Cortex of kidney (tissue), 1 donor: ENCODE measurements around the gene PTPRE.

Source experiments
- DNase-seq: peaks from one replicate; lab custom pipeline; 2025; lab: John Stamatoyannopoulos, UW

The PTPRE gene

DNA sequence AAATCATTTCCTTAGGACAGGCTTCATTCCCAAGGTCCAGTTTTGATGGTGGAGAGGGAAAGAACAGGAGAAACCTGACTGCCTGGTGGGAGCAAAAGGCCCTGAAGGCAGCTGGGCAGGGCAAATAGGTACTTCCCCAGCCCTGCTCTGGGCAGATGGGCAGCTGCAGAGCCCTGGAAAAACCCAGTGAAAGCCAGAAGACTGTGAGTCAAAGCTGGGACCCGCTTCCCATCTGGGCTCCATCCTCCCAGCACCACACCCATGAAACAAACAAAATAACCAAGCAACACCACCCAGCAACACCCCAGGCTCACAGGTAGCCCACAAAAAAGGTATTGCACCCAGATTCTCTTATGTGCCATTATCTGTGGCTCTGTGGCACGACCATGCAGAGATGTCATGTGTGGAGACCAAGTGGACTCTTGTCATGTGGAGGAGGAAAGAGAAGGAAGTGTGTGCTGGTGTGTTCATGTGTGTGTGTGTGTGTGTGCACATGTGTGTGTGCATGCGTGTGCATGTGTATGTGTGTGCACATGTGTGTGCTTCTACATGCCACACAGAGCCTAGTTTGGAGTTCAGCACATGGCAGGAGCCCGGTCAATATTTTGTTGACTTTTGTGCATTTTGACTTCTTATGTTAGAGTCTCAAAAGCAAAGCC, 24.0 kb upstream of the PTPRE start:
- DNase-seq = no peak

DNA sequence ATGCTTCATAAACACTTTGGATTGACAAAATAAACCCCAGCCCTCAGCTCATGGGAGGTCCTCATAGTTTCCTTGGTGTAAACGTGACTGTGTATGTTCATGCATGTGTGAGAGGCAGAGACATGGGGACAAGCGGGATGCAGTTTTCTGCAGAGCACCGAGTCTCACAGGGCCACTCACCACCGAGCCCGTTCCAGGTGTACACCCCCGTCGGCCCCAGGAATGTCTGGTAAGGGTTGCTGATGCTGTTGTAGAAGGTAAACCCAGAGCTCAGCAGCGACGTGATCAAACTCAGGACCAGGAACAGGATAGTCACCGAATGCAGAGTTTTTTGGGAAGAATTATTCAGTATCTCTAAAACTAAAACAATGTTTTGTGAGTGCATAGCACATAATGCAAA, 23.4 kb upstream of the PTPRE start:
- DNase-seq = no peak

DNA sequence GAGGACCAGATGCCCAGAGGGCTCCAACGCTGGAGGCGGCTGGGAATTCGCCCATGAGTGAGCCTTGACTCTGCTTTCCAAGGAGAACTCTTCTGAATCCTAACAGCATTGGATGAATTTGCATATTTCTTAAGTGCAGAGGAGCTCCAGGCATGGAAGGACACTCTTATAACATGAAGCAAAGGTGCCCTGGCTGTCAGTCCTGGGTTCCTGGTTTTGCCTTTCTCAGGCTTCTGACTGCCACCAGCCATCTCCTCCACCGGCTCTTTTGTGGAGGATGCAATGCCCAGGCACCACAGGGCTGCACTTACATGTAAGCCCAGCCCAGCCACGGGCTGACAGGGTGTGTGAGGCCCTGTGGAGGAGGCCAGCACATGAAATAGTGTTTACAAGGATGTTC, 22.4 kb upstream of the PTPRE start:
- no peak for DNase-seq

DNA sequence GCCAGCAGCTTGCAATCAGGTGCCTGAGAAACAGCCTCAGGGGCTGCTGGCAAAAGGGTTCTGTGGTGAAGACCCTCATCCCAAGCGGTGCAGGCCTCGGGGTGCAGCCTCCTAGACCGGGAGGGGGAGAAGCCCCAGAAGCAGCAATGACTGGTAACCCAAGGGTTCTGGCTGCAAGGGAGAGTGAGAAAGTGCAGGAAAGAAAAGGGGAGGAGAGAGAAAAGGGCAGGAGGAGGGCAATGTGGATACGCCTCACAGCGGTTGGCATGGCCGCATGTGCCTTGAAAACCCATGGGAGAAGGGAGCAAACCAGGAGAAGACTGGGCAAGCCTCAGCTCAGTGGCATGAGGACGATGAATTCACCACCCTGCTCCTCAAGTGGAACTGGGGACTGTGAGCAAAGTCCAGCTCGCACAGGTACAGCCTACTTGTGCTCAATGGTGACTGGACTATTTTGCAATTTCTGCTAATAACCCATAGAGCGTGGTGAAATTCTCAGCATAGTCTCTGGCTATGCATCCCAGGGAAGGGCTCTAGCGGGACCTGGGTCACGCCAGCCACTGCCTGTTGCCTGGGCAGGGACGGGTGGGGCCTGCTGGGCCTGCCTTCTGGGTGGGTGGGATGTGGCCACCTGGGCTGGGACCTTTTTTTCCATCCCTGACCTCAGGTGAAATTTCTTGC, 20.4 kb upstream of the PTPRE start:
- no peak for DNase-seq

DNA sequence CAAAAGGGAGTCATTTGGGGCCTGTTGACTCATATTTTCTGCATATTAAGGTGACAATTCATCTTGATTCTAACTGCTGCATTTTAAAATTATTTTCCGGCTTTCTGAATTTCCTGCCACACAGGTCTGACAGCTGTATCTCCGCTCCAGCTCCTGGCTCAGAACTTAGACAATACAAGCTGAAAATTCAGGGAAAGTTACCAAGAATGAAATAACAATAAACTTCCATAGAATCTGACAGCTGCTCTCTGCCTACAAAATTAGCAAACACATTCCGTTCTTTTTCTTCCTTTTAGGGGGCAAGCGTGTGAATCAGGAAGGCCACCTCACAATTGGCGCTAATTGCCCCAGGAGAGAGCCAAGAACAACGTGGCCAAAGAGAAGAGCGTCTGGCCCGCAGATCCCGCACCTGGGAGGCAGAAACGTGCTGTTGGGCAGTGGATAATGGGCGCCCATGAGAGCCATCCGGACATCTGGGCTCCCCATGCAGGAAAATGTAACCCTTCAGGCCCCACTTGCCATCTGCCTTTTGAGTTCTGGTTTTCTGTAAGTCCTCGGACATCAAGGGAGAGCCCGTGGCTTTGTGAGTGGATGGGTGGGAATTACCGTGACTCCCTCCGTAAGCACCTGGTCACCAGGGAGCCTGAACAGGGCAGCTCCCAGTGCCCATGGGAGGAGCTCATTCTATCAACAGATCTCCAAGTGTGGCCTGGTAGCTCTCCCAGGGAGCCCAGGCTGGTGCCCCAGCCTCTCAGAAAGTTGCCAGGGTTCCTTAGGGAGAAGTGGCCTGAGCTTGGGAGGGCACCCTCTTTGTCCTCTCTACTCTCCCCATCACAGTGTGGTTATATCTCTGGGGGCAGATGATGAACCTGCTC, 19.1 kb upstream of the PTPRE start:
- no peak for DNase-seq

DNA sequence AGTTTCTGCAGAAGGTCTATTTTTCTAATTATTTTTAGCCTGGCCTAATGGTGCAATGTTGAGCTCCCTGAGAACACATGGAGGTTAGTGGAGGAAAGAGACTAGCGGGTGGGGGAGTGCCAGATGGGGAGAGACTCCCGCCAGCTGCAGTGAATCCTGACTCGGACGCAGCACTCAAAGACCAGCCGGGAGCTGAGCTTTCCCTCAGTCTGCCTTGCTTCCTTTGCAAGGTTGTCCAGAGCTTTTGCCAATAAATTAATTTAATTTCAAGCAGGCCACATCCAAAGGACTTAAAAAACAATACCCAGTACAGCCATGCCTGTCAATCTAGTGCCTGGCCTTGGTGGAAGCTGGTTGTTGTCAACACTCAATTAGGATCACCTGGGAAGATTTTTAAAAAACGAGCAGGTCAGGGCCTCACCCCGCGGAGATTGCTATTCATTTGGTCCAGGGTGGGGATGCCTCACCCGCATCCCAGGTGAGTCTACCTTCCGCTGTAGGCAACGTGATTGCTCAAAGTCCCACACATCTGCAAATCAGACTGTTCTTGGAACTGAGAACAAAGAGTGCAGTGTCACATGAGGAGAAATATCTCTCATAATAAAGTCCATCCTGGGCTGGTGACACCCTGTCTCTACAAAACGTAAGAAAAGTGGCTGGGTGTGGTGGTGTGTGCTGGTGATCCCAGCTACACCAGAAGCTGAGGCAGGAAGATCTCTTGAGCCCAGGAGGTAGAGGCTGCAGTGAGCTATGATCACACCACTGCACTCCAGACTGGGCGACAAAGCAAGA, 18.2 kb upstream of the PTPRE start:
- DNase-seq = no peak

DNA sequence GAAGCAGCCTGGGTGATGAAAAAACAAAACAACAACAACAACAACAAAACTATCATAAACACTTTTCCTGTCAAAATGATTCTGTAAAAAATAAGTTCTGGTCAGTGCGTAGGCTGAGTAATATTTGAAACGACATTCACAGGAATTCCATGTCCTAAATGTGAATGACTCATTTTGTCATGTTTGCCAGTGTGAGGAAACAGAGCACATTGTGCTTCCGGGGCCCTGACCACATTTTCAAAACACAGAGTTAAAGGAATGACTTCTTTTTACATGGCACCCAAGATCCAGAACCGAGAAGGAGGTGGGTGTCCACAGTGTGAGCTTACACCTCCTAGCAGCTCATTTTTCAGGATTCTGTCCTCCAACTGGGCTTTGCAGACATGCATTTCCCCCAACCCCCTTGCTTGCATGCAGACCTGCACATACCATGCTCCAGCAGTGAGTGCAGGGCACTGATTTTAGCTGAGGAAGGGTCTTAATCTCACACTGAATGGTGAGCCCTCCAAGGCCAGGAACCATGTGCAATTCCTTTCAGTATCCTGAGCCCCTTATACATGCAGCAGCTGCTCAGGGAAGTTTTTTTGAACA, 17.2 kb upstream of the PTPRE start:
- no peak for DNase-seq

DNA sequence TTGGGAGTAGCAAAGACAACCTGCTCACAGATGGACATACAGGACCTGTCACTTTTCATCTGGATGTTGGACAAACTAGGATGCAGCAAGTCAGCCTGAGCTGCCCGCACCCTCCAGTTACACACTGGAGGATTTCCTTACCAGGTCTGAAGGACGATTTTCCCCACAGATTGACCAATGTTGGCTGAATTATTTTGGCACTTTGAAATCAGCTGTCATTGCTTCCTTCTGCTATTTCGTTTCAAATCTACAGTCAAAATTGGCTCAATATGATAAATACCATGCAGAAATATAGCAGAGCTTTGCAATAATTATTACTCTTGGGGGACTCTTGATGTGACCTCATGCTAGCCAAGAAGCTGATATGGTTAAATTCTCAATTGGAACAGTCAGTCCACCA, 16.7 kb upstream of the PTPRE start:
- DNase-seq = no peak

DNA sequence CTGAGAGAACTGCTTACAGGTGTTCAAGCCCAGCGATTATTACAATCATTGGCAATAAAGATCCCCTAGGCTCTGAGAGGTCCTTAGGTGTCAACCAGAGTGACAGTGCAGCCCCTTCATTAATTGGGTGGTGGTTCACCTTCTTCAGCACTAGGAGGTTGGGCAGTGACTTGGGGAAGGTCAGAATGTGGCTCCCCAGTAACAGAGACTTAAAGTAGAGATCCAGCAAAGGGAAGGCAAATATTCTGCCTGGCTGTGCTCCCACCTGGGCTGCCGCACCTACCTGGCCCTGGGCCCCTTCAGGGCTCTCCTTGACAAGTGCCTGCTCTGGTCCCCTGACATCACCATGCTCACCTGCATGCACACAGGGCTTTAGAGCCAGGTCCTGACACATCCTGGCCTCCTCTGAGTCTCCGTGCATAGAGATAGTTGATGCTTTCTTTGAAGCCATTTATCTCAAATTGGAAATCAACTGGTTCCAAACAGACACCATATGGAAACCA, 16.0 kb upstream of the PTPRE start:
- DNase-seq = no peak

DNA sequence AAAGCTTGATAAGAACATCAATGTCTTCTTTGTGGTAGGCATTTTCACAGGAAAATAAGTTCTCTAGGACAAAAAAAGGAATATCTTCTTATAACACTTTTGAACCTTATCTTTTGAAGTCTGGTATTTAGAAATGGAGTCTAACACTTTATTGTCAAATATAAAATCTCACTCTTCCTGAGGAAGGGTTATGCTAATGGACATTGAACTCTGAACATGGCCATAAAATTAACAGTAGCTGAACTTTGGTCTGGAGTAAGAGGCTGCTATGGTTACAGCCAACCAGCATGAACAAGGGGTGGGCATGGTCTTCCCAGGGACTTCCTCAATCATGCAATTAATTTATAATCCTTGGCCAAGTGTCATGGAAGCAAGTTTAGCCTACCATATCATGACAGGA, 14.2 kb upstream of the PTPRE start, which contains the start of gene CLRN3:
TSS of gene CLRN3 (minus strand) at position 199 of the 400 bp plus-strand sequence. CDS start at position 42, 157 bp downstream.
- no peak for DNase-seq

DNA sequence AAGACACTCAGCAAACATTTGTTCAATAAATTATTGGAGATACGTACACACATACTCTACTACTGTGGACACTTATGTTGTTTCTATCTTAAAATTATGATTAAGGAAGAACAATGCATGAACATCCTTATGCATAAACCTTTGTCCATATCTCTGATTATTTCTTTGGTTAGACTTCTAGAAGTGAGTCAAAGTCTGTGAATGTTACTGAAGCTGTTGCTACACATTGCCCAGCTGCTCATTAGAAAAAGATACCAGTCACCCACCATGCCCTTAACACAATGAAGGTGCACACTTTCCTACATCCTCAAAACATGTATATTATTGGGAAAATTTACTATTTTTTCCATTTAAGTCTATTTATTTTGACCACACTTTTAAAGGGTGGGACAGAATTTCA, 12.8 kb upstream of the PTPRE start:
- no peak for DNase-seq

DNA sequence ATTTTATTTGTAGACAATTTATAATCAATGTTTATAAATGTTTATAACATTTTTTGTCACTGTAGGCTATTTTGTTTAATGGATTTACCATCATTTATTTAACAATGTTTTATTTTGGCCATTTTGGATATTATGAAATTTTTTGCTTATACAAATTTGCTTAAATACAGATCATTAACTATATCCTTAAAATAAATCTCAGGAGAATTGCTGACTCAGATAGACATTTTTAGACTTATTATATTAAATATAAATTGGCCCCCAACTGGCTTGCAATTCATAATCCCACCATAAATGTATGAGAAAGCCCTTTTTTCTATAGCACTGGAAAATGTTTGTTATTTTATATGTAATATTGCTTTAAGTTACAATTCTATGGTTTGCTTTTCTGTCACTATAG, 10.3 kb upstream of the PTPRE start:
- DNase-seq = no peak

DNA sequence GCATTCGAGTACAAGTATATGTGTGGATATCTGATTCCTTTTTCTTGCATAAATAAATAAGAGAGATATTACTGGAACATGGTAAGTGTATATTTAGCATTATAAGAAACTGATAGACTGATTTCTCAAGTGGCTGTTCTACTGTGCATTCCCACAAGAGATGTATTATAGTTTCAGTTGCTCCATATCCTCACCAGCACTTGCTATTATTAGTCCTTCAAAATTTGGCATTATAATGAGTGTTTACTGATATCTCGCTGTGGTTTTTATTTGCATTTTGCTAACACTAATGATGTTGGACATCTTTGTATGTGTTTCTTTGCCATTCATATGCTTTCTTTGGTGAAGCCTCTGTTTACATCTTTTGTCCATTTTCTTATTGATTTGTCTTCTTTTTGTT, 9.7 kb upstream of the PTPRE start:
- no peak for DNase-seq

DNA sequence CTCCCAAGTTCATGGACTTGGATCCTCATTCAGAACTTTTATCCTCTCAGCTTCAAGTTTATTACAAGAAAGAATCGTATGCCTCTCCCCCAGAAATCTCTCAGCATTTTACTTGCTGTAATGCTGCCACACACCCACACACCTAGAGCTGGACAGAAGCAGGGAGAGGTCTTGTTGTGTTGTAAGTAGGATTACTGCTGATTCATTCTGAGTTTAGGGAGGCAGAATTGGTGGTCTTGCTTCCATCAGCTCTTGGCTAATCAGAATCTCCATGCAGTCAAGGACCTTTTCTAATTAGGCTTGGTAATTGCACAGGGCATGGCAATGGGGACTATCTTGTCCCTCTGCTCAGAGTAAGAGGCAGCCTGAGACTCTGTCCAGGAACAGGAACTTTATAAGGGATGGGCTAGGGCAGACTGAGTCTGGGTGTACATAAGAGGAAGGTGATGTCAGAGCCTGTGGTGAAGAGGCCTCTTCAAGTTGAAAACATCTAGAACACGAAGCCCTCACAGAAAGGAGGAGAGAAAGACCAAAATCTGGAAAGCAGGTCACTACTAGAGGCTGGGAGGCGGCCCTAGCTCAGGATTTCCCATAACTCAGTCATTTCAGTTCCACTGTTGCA, 7.0 kb upstream of the PTPRE start:
- no peak for DNase-seq

DNA sequence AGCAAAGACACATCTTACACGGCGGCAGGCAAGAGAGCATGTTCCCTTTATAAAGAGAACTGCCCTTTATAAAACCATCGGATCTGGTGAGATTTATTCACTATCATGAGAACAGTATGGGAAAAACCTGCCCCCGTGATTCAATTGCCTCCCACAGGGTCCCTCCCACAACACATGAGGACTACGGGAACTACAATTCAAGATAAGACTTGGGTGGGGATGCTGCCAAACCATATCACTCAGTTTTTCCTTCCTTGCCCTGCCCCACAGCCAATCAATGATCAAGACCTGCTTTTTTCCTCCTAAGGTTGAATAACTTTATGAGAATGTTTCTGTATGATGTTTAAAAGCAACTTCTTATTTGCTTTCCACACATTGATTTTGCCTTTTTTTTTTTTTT, 3.1 kb upstream of the PTPRE start:
- DNase-seq = no peak

DNA sequence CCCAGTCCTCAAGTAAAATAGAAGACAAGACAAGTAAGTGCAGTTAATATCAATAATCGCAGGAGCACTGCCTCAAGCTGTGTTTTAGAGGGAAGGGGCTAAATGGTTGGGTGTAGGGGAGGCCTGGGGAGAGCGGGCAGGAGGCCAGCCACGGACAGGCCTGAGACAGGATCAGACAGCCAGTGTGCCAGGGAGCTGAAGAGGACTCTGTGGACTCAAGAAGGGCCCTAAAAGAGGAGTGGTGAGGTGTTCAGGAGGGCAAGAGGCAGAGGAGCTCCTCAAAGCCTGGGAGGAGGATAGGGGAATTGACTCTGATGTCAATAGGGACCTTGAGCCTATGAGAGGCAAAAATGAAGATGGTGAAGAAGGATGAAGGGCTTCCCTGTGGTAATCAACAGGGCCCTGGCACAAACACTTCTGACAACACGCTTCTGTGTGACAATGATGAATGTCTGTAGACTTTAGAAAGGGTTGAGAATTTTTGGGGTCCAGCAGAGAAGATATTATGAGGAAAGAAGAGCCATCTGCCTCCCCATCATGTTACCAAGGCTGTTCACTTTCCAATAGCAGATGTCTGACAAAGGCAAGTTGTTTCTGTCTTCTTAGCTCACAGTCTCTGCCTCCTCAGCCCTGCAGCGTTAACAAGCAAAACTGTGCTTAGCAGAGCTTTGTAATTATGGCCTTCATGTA, 2.4 kb upstream of the PTPRE start:
- DNase-seq = no peak

DNA sequence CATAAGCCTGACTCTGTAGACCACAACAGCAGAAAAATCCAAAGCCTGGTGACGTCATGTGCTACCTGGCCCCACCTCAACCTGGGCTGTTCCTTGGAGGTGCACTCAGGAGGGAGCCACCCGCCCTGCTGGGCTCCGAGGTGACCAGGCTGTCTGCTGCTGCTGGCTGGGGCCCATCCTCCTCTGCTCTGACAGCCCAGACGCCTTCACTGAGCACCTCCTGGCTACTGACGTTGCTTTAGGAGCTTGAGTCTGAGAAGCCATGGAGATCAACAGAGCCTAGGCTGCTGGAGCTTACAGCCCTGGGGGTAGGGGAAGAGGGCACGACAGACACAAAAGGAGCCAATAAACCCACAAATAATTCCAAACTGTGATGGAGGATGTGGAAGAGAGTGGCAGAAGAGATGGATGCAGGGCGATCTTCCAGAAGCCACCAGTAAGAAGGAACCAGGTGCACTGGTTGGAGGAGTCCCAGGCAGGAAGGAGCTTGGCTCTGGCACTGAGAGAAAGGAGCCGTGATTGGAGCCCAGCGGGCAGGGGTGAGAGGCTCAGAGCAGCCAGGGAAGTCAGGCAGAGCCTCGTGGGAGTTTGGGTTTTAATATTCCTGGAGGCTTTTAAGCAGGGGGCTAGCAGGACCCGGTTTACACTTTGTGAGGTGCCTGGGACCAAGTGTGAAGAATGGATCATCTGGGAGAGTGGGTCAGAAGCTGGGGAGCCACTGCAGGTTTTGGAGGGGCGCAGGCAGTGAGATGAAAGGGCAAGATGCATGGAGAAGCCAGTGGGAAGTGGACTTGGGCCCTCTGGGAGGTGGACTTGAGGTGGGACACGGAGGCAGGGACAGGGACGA, 1.7 kb upstream of the PTPRE start:
- DNase-seq = no peak

DNA sequence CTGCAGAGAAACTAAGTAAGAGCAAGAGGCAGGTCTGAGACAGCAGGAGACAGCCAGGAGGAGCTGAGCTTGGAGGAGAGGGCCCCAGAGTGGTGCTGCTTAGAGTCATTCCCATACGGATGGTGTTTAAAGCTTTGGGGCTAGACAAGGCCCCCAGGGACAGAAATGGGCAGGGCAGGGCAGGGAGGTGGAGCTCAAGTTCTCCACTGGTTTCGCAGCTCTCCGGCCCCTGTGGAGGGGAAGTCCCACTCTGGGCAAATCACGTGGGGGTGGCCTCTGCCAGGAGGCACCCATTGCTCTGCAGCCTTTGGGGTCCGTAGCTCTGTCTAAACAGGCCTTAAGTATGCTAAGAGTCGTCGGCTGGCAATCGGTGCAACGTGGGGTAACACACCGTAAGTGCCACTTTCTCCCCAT, 1.0 kb upstream of the PTPRE start:
- DNase-seq = no peak

DNA sequence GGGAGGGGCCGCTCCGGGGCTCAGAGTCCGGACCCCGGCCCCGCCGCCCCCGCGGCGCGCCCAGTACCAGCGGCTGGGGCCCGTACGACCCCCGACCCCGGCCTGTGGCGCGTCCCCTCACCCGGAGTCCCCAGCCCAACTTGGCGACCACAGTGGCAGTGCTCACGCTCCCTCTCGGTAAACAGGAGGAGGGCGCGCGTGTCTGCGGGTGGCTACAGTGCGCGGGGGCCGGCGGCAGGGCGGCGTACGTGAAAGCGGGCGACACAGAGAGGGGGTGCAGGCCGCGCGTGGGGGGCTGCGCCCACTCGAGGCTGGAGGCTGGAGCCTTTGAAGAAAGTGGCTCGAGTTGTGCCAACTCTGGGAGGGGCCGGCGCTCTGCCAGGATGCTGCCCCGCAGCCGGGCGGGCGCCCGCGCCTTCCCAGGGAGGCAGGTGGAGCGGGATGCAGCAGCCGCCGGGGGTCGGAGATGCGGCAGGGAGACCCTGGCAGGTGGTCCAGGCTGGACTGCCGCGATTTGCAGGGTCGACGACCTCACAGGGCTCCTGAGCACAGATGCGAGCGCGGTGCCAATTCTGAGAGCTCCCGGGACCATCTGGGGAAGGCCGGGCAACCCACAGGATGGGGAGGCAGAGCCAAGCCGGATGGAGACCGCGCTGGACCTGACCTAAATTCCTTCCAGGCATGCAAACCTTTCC, 655 bp downstream of the PTPRE start:
- DNase-seq = no peak
